HepG2 (cell line): ENCODE measurements around the gene CEBPA. TPM values are rescaled to one million over a fixed set of nuclear protein-coding genes. Genes with fewer than 3 reads are reported as not detected.

Experiments used
- DPF2 ChIP-seq: sonication (generic); formaldehyde crosslinking; IDR thresholded peaks from 2 replicates; pipeline ENCODE4 v1.4.0; 2020; ENCODE audit warnings: mild to moderate bottlenecking, low read depth, missing genetic modification reagents, borderline replicate concordance
- DR1 ChIP-seq: sonication (generic); formaldehyde crosslinking; IDR thresholded peaks from 2 replicates; pipeline ENCODE4 v1.8.0; 2021; ENCODE audit warnings: mild to moderate bottlenecking, missing genetic modification reagents, inconsistent platforms
- FOXM1 ChIP-seq: sonication (generic); formaldehyde crosslinking; IDR thresholded peaks from 2 replicates; pipeline ENCODE4 v1.5.0; 2020; ENCODE audit warnings: missing genetic modification reagents
- JUND ChIP-seq: sonication (generic); formaldehyde crosslinking; IDR thresholded peaks from 2 replicates; pipeline ENCODE4 v1.8.0; 2022; ENCODE audit warnings: mild to moderate bottlenecking, missing genetic modification reagents
- KDM4B ChIP-seq: sonication (generic); formaldehyde crosslinking; IDR thresholded peaks from 2 replicates; pipeline ENCODE4 v1.4.0; 2020; ENCODE audit warnings: missing genetic modification reagents
- KLF11 ChIP-seq: IDR thresholded peaks from 2 replicates; pipeline ENCODE4 v1.6.1; 2016; ENCODE audit warnings: missing compliant biosample characterization
- MAFK ChIP-seq, 2 experiments: IDR thresholded peaks in 1 of 2; conservative IDR thresholded peaks in 1 of 2; 2 replicates each; pipeline ENCODE4 v1.6.1; 2011; ENCODE audit warnings: improper control_type of control experiment in 2 of 2, low read length in 2 of 2
- NR3C1 ChIP-seq: sonication (generic); formaldehyde crosslinking; IDR thresholded peaks from 2 replicates; pipeline ENCODE4 v1.4.0; 2020; ENCODE audit warnings: missing genetic modification reagents
- PHF20 ChIP-seq: sonication (generic); formaldehyde crosslinking; IDR thresholded peaks from 2 replicates; pipeline ENCODE4 v1.5.0; 2020; ENCODE audit warnings: mild to moderate bottlenecking, missing genetic modification reagents
- THAP11 ChIP-seq: IDR thresholded peaks from 2 replicates; pipeline ENCODE4 v1.6.1; 2016; ENCODE audit warnings: missing biosample characterization, missing genetic modification reagents
- ZNF101 ChIP-seq: sonication (generic); formaldehyde crosslinking; IDR thresholded peaks from 2 replicates; pipeline ENCODE4 v1.4.0; 2020; ENCODE audit warnings: mild to moderate bottlenecking, low read depth, missing genetic modification reagents, borderline replicate concordance
- ZNF234 ChIP-seq: sonication (generic); formaldehyde crosslinking; conservative IDR thresholded peaks from 2 replicates; pipeline ENCODE4 v1.5.1; 2020; ENCODE audit warnings: mild to moderate bottlenecking, missing genetic modification reagents
- ZNF335 ChIP-seq: sonication (generic); formaldehyde crosslinking; IDR thresholded peaks from 2 replicates; pipeline ENCODE4 v1.4.0; 2020; ENCODE audit warnings: missing genetic modification reagents
- ZNF552 ChIP-seq: sonication (generic); formaldehyde crosslinking; IDR thresholded peaks from 2 replicates; pipeline ENCODE4 v1.9.0; 2022; ENCODE audit warnings: missing genetic modification reagents, mild to moderate bottlenecking, borderline replicate concordance
- ZNF644 ChIP-seq: IDR thresholded peaks from 2 replicates; pipeline ENCODE4 v1.6.1; 2016; ENCODE audit warnings: low read depth
- ZSCAN9 ChIP-seq: IDR thresholded peaks from 2 replicates; pipeline ENCODE4 v1.6.1; 2016; ENCODE audit warnings: borderline replicate concordance
- polyA plus RNA-seq, 8 experiments: library from polyadenylated mRNA; depleted of rRNA in 3 of 8; stranded (reverse) in 7 of 8; unstranded in 1 of 8; fragments of >200 nt; fragmentation: Illumina TruSeq in 4 of 8; extraction: Trizol in 4 of 8; gene quantifications; 2 replicates each; pipeline versions ENCODE4 v1.2.1 to v1.2.3, GENCODE V29; 2011 to 2016; ENCODE audit warnings: low read depth in 4 of 8, missing spikeins in 1 of 8, mixed read lengths in 1 of 8; ENCODE audit not compliant: insufficient read depth in 1 of 8
- total RNA-seq, 5 experiments: library from RNA; depleted of rRNA; stranded (reverse); fragments of >200 nt; fragmentation: Illumina TruSeq; extraction: Trizol; gene quantifications; 2 replicates each; pipeline ENCODE4 v1.2.3, GENCODE V29; 2016; ENCODE audit warnings: low read depth in 1 of 5
- TF ChIP-seq, protein P1 (sequence below): IDR thresholded peaks from 2 replicates; pipeline ENCODE4 v1.6.1; 2016; ENCODE audit warnings: missing compliant biosample characterization, missing genetic modification reagents, borderline replicate concordance
- TF ChIP-seq, protein P2 (sequence below): sonication (generic); formaldehyde crosslinking; IDR thresholded peaks from 2 replicates; pipeline ENCODE4 v1.8.1; 2022; ENCODE audit warnings: mild to moderate bottlenecking, missing genetic modification reagents
- TF ChIP-seq, protein P3 (sequence below): IDR thresholded peaks from 2 replicates; pipeline ENCODE4 v1.6.1; 2012; ENCODE audit warnings: low read length, improper control_type of control experiment
- TF ChIP-seq, protein P4 (sequence below): sonication (generic); formaldehyde crosslinking; IDR thresholded peaks from 2 replicates; pipeline ENCODE4 v1.4.0; 2020; ENCODE audit warnings: mild to moderate bottlenecking, low read depth, missing genetic modification reagents
- TF ChIP-seq, protein P5 (sequence below): sonication (generic); formaldehyde crosslinking; IDR thresholded peaks from 2 replicates; pipeline ENCODE4 v1.5.0; 2020; ENCODE audit warnings: missing genetic modification reagents, mild to moderate bottlenecking, borderline replicate concordance
- TF ChIP-seq, protein P6 (sequence below): sonication (generic); formaldehyde crosslinking; IDR thresholded peaks from 2 replicates; pipeline ENCODE4 v1.8.1; 2023; ENCODE audit warnings: missing genetic modification reagents, mild to moderate bottlenecking, borderline replicate concordance

CEBPA gene
- total and polyA plus RNA-seq, 2 of the 13 experiments (the other 11 are each of a cell fraction or from before 2014, with no cell fraction given) = 24.8 to 103 TPM

DNA sequence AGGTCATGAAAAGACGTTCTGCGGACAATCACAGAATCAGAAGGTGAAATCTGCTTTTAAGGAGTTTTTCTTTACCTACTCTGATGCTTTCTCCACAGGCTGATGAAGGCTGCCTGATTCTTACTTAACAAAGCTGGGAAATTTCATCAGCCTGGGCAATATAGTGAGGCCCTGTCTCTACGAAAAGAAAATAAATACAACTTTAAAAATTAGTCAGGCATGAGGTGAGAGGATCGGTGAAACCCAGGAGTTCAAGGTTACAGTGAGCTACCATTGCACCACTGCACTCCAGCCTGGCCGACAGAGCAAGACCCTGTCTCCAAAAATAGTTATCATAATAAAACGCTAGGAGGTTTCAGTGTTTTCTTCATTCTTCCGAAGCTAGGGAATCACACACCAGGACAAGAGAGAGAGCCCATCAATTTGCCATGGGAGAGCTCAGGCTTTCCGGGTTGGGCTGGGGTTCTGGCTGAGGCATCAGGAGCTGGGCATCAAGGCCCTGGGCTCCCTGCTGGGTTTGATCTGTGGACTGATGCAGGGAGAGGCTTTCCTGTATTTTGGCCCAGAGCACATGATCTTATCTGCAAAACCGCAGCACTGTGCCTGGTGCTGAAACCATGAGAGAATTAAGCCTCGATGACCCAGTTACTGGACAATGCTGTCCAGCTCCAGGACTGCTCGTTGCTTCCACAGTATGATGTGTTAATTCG, 46.1 kb upstream of the CEBPA start (continued):
- TF ChIP-seq, protein P1, sequence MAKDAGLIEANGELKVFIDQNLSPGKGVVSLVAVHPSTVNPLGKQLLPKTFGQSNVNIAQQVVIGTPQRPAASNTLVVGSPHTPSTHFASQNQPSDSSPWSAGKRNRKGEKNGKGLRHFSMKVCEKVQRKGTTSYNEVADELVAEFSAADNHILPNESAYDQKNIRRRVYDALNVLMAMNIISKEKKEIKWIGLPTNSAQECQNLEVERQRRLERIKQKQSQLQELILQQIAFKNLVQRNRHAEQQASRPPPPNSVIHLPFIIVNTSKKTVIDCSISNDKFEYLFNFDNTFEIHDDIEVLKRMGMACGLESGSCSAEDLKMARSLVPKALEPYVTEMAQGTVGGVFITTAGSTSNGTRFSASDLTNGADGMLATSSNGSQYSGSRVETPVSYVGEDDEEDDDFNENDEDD (CRISPR knock-in tag) = no peak
- TF ChIP-seq NR3C1 (CRISPR knock-in tag) (no peak), KLF11 (no peak), DPF2 (CRISPR knock-in tag) (no peak), ZNF101 (CRISPR knock-in tag) (no peak), ZSCAN9 (CRISPR knock-in tag) (no peak; the same call in 1 of the 2 replicates), KDM4B (CRISPR knock-in tag) (0 out of 2 replicates have a peak, but pooled peaks have one; percentile 57), PHF20 (CRISPR knock-in tag) (no peak), MAFK (conservative IDR thresholded peaks at IDR 0.05 in 1 of 2, IDR thresholded peaks at IDR 0.05 in 1 of 2; ENCODE audit: low read length in 2 of 2) (no peak), FOXM1 (CRISPR knock-in tag) (no peak), ZNF644 (CRISPR knock-in tag) (0 out of 2 replicates have a peak, but pooled peaks have one; percentile 6), JUND (CRISPR knock-in tag) (no peak), ZNF552 (CRISPR knock-in tag) (no peak), DR1 (no peak), ZNF234 (CRISPR knock-in tag) (no peak), ZNF335 (CRISPR knock-in tag) (no peak), THAP11 (peak; percentile 45; the same call in 1 of the 2 replicates)
- TF ChIP-seq, protein P2, sequence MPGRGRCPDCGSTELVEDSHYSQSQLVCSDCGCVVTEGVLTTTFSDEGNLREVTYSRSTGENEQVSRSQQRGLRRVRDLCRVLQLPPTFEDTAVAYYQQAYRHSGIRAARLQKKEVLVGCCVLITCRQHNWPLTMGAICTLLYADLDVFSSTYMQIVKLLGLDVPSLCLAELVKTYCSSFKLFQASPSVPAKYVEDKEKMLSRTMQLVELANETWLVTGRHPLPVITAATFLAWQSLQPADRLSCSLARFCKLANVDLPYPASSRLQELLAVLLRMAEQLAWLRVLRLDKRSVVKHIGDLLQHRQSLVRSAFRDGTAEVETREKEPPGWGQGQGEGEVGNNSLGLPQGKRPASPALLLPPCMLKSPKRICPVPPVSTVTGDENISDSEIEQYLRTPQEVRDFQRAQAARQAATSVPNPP (CRISPR knock-in tag) = no peak
- TF ChIP-seq, protein P3, sequence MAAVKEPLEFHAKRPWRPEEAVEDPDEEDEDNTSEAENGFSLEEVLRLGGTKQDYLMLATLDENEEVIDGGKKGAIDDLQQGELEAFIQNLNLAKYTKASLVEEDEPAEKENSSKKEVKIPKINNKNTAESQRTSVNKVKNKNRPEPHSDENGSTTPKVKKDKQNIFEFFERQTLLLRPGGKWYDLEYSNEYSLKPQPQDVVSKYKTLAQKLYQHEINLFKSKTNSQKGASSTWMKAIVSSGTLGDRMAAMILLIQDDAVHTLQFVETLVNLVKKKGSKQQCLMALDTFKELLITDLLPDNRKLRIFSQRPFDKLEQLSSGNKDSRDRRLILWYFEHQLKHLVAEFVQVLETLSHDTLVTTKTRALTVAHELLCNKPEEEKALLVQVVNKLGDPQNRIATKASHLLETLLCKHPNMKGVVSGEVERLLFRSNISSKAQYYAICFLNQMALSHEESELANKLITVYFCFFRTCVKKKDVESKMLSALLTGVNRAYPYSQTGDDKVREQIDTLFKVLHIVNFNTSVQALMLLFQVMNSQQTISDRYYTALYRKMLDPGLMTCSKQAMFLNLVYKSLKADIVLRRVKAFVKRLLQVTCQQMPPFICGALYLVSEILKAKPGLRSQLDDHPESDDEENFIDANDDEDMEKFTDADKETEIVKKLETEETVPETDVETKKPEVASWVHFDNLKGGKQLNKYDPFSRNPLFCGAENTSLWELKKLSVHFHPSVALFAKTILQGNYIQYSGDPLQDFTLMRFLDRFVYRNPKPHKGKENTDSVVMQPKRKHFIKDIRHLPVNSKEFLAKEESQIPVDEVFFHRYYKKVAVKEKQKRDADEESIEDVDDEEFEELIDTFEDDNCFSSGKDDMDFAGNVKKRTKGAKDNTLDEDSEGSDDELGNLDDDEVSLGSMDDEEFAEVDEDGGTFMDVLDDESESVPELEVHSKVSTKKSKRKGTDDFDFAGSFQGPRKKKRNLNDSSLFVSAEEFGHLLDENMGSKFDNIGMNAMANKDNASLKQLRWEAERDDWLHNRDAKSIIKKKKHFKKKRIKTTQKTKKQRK = no peak
- TF ChIP-seq, protein P4, sequence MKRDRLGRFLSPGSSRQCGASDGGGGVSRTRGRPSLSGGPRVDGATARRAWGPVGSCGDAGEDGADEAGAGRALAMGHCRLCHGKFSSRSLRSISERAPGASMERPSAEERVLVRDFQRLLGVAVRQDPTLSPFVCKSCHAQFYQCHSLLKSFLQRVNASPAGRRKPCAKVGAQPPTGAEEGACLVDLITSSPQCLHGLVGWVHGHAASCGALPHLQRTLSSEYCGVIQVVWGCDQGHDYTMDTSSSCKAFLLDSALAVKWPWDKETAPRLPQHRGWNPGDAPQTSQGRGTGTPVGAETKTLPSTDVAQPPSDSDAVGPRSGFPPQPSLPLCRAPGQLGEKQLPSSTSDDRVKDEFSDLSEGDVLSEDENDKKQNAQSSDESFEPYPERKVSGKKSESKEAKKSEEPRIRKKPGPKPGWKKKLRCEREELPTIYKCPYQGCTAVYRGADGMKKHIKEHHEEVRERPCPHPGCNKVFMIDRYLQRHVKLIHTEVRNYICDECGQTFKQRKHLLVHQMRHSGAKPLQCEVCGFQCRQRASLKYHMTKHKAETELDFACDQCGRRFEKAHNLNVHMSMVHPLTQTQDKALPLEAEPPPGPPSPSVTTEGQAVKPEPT (CRISPR knock-in tag) = no peak
- TF ChIP-seq, protein P5, sequence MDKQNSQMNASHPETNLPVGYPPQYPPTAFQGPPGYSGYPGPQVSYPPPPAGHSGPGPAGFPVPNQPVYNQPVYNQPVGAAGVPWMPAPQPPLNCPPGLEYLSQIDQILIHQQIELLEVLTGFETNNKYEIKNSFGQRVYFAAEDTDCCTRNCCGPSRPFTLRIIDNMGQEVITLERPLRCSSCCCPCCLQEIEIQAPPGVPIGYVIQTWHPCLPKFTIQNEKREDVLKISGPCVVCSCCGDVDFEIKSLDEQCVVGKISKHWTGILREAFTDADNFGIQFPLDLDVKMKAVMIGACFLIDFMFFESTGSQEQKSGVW (CRISPR knock-in tag) = no peak
- TF ChIP-seq, protein P6, sequence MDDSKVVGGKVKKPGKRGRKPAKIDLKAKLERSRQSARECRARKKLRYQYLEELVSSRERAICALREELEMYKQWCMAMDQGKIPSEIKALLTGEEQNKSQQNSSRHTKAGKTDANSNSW (CRISPR knock-in tag) = no peak
